ENCODE measurements around the gene VAV2.

GRCh38 chr9:133957328-133957727 lies 34.8 kb downstream of the VAV2 start:
- TF ChIP-seq, protein P1, sequence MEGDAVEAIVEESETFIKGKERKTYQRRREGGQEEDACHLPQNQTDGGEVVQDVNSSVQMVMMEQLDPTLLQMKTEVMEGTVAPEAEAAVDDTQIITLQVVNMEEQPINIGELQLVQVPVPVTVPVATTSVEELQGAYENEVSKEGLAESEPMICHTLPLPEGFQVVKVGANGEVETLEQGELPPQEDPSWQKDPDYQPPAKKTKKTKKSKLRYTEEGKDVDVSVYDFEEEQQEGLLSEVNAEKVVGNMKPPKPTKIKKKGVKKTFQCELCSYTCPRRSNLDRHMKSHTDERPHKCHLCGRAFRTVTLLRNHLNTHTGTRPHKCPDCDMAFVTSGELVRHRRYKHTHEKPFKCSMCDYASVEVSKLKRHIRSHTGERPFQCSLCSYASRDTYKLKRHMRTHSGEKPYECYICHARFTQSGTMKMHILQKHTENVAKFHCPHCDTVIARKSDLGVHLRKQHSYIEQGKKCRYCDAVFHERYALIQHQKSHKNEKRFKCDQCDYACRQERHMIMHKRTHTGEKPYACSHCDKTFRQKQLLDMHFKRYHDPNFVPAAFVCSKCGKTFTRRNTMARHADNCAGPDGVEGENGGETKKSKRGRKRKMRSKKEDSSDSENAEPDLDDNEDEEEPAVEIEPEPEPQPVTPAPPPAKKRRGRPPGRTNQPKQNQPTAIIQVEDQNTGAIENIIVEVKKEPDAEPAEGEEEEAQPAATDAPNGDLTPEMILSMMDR (IDR thresholded peaks at IDR 0.05) = no peak
- no peak for TF ChIP-seq POLR2A (IDR thresholded peaks at IDR 0.05)

Data from tibial nerve (tissue), 3 donors.